Bronchus fibroblast of lung (primary cell): Measurements from ENCODE around the gene RIOX2. TPM values are rescaled to one million over a fixed set of nuclear protein-coding genes. Genes with fewer than 3 reads are reported as not detected.

Experiments used
- total RNA-seq: library from RNA; depleted of rRNA; stranded (reverse); fragments of >200 nt; gene quantifications from 2 replicates; pipeline ENCODE4 v1.2.3, GENCODE V29; 2015

RIOX2 gene
- total RNA-seq = 24.7 and 31.6 TPM in 2 replicates

DNA sequence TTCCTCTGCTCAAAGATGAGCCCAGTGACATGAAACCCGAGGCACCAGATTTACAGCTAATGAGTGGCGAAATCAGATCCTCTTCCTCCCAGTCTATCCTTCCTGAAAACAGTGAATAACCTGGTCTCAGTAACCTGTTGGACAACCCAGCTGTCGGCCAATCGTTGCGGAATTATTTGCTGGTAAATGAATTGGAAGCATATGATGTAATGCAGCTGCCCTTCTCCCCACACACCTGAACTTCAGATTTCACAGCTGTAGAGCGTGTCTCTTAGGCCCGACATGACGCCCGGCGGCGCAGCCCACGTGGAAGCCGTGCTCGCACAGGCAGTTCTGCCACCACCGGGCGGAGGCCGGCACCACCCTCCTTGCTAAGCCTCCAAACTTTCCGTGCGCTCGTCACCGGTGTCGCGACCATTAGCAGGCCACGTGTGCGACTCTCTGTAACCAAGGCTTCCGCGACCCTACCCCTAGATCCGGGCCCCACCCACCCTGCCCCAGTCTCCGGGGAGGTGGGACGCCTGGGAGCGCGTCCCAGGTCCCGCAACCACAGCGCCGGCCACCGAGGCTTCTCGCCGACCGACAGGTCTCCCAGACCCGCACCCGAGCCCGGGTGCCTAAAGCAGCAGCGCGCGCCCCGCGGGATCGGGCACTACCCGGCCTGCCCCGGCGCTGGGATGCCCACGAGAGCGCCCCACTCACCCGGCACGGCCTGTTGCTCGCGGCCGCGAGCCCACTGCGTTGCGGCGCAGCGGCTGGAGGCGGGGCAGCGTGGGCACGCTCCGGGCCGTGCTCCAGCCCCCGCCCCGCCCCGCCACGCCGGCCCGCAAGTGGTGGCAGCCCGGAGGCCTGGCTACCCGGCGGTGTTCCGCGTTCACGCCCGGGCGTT is at the start of gene RIOX2:
TSS of gene RIOX2 (minus strand) at position 753 of the 889 bp plus-strand sequence. CDS start 4,838 bp downstream, outside the sequence.

Other genes starting within 250 kb of the RIOX2 start
- gene ARL6, start 207.7 kb downstream of the RIOX2 start, total RNA-seq = 5.7 and 6.7 TPM in 2 replicates
- gene CRYBG3, start 150.4 kb downstream of the RIOX2 start, total RNA-seq = 4.9 and 6.4 TPM in 2 replicates
- gene GABRR3, start 62.9 kb upstream of the RIOX2 start, total RNA-seq = not detected in 2 replicates
- not detected in 2 replicates for gene OR5AC2, start 114.7 kb upstream of the RIOX2 start, total RNA-seq
- not detected in 2 replicates for gene OR5H1, start 158.3 kb upstream of the RIOX2 start, total RNA-seq
- not detected in 2 replicates for gene OR5H14, start 175.0 kb upstream of the RIOX2 start, total RNA-seq
- gene OR5H15, start 194.3 kb upstream of the RIOX2 start, total RNA-seq = not detected in 2 replicates